GM19023 (cell line): ENCODE measurements around the gene FHIP2A.
"Not testable (repeated sequence)": the region's sequence is repeated elsewhere in the genome, so short reads cannot be mapped to it uniquely, and the experiment has no call there.

Source experiments
- ATAC-seq: cut with Tn5 transposase; IDR thresholded peaks from one replicate; pipeline ENCODE4 v1.9.1; 2021; ENCODE audit warnings: mild to moderate bottlenecking, moderate library complexity; ENCODE audit not compliant: unreplicated experiment

FHIP2A gene

GRCh38 chr10:114856544-114857287, 35.1 kb downstream of the FHIP2A start:
- no peak for ATAC-seq

- ATAC-seq, result not testable (repeated sequence)
These were observed 35.6 kb downstream of the FHIP2A start for GRCh38 chr10:114857288-114857565.

GRCh38 chr10:114857922-114858629, 36.5 kb downstream of the FHIP2A start:
- ATAC-seq, result no peak

- ATAC-seq, result no peak
These were observed 37.6 kb downstream of the FHIP2A start for GRCh38 chr10:114859222-114859621.

- ATAC-seq, result no peak
These were observed 40.9 kb downstream of the FHIP2A start for GRCh38 chr10:114862456-114862855.

GRCh38 chr10:114867365-114867764, 45.8 kb downstream of the FHIP2A start:
- ATAC-seq, result no peak

GRCh38 chr10:114868870-114869519, 47.4 kb downstream of the FHIP2A start:
- no peak for ATAC-seq

- no peak for ATAC-seq
These were observed 47.9 kb downstream of the FHIP2A start for GRCh38 chr10:114869520-114869892.

GRCh38 chr10:114870486-114870885, 48.9 kb downstream of the FHIP2A start:
- no peak for ATAC-seq

- ATAC-seq, result no peak
These were observed 49.8 kb downstream of the FHIP2A start for GRCh38 chr10:114871379-114871778.
